ENCODE data around the gene PRICKLE1.

- no peak for TF ChIP-seq CTCF (IDR thresholded peaks at IDR 0.05; ENCODE audit: borderline replicate concordance, extremely low read depth, low read length, poor library complexity, severe bottlenecking)
- TF ChIP-seq EZH2 (IDR thresholded peaks at IDR 0.05; ENCODE audit: borderline replicate concordance, low read depth, low read length, severe bottlenecking) = no peak
These were observed 86.9 kb downstream of the PRICKLE1 start for GRCh38 chr12:42502682-42503081.
